Coronary artery (tissue), 2 donors: Measurements from ENCODE around the gene MITF.
A peak's percentile ranks its signal among the peaks of the same experiment; 100 is the strongest.

Experiments used
- DNase-seq: peaks from one replicate; pipeline ENCODE4 v3.0.0-alpha.2; 2017; ENCODE audit warnings: low spot score
- H3K27ac ChIP-seq, 2 donors: fragments of 200-600 bp; sonication (generic); one replicate each; pipeline ENCODE4 v1.5.1; 2016 to 2019
- H3K4me3 ChIP-seq: fragments of 200-600 bp; sonication (generic); 2 replicates; pipeline ENCODE4 v1.5.1; 2016; ENCODE audit warnings: mild to moderate bottlenecking, moderate library complexity
- CTCF ChIP-seq: fragments of 200-600 bp; sonication (generic); IDR thresholded peaks from one replicate; pipeline ENCODE4 v1.5.1; 2019; ENCODE audit warnings: antibody characterized with exemption

The MITF gene

GRCh38 chr3:69864766-69865165 lies 125.5 kb downstream of the MITF start:
- Histone ChIP-seq H3K4me3 (no peak overlapping the region), H3K27ac (no peak overlapping the region)
- DNase-seq: no peak
- TF ChIP-seq CTCF: no peak

GRCh38 chr3:69865925-69866679 lies 126.8 kb downstream of the MITF start:
- DNase-seq: no peak
- Histone ChIP-seq H3K4me3 (peak overlapping the region; percentile 62), H3K27ac (no peak overlapping the region)
- no peak for TF ChIP-seq CTCF

- no peak for TF ChIP-seq CTCF
- DNase-seq: no peak
- Histone ChIP-seq H3K27ac (no peak overlapping the region), H3K4me3 (no peak overlapping the region)
These were observed 127.9 kb downstream of the MITF start for GRCh38 chr3:69866988-69867720.

- H3K4me3 ChIP-seq: no peak overlapping the region
- no peak overlapping the region for H3K27ac ChIP-seq
- TF ChIP-seq CTCF: no peak
- DNase-seq: no peak
These were observed 128.8 kb downstream of the MITF start for GRCh38 chr3:69867941-69868505.

- H3K4me3 ChIP-seq: no peak overlapping the region
- DNase-seq: no peak
- no peak overlapping the region for H3K27ac ChIP-seq
- TF ChIP-seq CTCF: no peak
These were observed 129.7 kb downstream of the MITF start for GRCh38 chr3:69868841-69869420.

GRCh38 chr3:69869643-69870042 lies 130.4 kb downstream of the MITF start:
- no peak for TF ChIP-seq CTCF
- DNase-seq: no peak
- no peak overlapping the region for H3K27ac ChIP-seq

More at GRCh38 chr3:69869643-69870042, 130.4 kb downstream of the MITF start:
- H3K4me3 ChIP-seq: no peak overlapping the region
